ENCODE data around the gene CASZ1.

Gene CASZ1

DNA sequence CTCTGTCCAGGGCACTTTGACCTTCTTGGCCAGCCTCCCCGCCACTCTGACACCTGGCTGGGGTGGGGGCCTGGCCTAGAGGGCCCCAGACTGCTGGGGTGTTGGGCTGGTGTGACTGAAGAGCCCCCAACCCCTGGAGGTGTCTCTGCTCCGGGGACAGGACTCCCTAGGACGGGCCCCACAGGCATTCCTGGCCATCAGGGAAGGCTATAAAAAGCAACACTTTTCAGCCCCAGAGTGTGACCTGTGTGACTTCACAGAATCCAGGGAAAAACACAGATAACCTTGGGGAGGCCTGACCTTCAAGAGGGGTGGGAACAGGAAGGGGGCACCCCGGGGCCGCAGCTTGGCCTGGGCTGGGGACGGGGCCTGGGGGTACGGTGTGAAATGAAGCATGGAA is 24.0 kb upstream of the CASZ1 start:
- DNase-seq, result no peak

DNA sequence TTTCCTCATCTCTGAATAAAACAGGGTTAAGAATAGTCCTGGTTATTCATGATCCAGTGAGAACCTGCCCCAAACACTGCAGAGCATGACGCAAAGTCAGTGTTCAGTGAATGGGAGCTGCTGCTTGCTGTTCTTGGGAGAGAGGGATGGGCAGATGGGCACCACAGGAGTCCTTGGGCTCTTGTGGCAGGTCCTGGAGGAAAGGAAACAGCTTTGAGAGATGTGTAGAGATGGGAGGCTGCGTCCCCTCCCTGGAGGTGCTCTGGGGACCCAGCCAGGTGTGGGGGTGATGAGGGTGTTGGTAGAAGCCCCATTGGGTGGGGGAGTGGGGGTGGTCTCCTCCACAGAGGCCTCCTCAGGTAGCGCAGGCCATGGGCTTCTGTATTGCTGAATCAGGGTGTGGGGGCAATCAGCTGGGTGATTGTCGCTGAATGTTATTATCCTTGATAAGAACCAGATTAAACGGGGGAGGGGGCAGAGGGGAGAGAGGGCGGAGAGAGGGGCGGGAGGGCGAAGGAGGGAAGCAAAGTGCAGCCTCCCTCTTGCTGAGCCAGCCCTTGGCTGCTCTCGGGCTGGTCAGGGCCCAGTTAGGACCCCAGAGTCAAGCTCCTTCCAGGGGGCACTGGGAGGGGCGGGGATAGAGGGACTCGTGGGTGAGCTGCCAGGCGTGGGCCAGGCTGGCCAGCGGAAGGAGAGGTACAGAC is 22.9 kb upstream of the CASZ1 start:
- peak; percentile 68 for DNase-seq

DNA sequence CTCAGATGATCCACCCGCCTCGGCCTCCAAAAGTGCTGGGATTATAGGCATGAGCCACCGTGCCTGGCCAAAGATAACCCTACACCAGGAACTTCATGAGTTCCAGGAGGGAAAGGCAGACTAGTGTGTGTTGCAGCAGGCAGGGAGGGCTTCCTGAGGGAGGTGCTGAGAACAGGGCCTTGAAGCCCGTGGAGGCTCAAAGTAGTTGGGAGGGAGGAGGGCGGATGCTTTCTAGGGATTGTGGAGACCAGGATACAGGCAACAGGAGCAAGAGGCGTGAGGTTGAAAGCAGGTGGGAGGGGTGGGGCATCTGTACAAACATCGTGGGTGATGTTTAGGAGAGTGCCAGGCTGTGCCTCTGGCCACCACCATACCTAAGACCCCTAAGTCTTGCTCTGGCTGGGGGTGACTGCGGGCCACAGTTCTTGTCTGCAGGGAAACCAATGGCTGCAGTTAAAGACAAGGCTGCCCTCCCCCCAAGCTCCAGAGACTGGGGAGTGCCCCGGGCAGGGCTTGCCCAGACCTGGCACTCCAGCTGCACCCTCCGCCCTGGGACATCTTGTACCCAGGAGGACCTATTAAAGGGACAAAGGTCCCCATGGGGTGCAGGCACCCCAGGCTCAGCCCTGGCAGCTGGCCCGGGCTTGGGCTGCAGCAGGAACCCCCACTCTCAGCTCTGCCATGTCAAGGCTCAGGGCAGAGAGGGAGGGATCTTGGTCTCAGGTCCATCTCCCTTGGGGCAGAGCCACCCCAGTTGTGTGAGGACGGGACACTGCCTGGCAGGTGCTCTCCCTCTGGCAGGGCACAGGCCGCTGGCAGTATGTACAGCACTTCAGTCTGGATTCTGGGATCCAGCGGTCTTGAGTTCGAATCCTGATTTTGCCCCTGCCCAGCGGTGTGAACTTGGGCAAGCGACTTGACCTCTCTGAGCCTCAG is 22.1 kb upstream of the CASZ1 start:
- DNase-seq, result peak; percentile 34

DNA sequence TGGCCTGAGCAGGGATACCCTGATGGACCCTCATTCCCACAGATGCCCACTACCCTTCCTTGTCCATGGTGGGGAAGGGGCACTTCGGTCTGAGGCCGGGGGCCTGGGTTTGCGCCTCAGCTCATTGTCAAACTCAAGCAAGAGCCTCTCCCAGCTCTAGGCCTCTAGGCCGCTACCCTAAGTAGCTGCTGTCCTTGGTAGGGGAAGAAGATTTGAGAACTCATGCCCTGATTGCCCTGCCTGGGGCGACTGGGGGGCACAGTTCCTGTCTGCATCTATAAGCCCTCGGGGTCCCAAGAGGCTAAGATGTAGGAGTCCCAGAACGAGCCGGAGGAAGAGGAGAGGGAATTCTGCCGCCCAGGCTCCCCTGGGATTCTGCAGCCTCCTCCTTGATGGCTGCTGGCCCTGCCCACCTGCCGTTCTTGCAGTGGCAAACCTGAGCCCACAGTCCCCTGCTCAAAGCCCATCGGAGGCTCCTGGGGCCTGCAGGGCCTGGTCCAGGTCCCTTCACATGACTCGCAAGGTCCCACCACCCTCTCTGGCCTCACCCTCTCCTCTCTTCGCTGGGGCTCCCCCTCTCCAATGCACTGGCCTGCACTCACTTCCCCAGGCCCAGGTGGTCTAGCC is 20.4 kb upstream of the CASZ1 start:
- DNase-seq, result no peak

DNA sequence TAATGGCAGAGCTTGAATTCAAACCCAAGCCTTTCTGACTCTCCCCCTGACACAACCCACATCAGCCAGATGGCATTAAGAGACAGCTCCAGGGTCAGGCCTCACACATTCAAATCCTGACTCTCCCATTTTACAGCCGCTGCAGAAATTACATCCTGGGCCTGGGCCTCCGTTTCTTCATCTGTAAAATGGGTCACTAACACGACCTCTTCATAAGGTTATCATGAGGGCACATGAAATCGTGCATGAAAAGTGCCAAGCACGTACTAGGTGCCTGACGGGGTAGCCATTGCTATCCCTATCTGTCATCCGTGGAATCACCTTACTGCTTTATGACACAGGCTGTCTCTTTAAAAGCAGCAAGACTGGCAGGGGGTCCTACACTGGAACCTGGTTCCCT is 19.8 kb upstream of the CASZ1 start:
- no peak for DNase-seq

DNA sequence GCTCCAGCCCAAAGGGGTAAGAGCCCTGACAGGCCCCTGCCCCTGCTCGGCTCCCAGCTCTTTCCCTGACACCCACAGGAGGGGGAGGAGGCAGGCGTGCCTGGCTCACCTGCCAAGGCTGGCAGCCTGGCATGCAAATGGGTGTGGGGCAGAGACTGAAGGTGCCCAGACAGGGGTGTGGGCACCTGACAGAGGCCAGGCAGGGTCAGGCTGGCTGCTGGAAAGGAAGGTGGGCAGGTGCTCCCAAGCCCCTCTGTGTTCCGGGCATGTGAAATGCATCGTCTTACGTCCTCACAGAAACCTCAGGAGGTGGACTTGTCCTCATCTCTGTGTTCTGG is 19.4 kb upstream of the CASZ1 start:
- no peak for DNase-seq

DNA sequence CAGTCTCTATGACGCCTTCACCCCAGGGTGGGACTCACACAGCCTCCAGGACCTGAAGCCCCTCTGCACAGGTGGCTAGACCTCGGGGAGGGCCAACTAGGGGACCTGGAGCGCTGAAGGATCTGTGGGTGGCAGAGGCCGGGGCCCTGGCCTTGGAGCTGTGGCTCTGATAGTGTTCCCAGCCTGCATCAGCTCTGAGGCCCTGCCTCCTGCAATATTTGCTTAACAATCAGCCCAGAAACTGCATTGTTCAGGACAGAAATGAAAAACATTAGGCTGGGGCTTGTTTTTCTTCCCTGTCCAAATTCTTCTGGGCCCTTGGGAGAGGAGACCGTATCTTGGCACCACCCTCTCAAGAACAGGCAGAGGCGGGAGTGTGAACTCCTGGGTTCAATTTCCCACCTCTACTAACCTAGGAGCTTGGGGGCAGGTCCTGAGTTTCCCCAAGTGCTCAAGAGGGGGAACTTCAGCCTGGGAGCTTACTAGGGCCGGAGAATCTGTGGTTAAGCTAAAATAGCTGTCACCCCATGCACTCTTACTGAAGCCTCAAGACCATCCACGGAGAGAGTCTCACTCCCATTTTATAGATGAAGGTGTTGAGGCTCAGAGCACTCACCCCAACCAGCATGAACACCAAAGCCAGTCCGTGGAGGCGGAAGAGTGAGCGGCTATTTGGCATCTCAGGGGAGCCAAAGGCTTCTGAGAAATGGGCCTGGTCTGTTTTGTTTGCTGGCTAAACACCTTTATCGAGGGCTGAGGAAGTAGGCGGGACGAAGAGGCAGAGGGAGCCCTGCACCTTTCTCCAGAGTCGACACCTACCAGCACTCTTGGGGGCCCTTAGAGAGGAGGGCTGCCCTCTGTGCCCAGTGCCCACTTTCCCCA is 18.8 kb upstream of the CASZ1 start:
- DNase-seq, result peak; percentile 15

DNA sequence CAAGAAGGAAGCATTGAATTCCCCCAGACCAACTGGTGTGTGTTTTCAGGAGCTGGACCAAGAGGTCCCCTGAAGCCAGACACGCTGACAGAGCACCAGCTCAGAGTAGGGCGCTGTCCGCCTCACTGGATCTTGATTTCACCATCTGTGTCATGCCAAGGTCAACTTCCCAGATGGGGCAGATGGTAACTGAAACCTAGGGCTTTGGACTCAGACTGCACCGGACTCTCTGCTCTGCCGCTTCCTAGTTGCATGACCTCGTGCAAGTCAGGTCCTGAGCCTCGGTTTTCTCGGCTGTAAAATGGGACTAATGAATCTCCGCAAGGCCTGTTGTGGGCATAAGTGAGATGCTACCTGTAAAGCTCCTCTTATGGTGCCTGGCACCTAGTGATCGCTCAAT is 17.9 kb upstream of the CASZ1 start:
- DNase-seq, result no peak

DNA sequence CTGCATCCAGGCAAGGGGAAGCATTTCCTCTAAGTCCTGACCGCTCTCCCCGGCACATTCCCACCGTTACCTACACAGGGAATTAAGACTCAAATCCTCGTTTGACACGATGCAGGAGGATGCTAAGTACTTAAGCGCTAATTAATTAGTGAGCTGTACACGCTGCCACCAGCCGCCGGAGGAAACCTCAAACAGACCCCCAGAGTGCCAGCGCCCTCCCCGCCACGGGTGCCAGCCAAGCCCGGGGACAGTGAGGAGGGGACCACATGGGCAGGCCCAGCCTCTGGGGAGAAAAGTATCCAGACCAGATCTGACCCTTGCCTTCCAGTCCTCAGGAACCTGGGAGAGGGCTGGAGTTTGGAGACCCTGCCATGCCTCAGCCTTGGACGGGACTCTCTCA is 17.4 kb upstream of the CASZ1 start:
- DNase-seq, result no peak

DNA sequence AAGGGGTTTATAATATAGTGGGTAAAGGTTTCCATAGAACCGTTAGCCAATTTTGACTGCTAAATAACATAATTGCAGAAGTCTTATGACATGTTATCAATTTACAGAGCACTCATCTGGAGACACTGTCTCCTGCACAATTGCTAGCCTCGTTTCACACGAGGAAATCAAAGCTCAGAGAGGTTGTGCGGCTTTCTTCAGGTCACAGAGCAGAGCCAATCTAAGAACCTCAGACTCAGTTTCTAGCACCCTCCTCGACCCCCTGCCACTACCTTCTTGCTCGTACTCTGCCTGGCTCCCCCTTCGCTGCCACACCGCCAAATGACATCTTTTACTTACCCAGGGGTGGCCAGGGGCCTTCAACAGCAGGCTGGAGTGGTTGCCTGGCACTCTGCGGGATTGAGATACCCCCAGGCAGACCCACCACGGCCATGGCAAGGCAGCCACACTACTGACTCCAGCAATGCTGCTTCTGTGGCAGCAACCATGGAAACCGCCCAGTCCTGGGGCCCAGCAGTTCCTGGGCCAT is 16.0 kb upstream of the CASZ1 start:
- DNase-seq, result no peak

DNA sequence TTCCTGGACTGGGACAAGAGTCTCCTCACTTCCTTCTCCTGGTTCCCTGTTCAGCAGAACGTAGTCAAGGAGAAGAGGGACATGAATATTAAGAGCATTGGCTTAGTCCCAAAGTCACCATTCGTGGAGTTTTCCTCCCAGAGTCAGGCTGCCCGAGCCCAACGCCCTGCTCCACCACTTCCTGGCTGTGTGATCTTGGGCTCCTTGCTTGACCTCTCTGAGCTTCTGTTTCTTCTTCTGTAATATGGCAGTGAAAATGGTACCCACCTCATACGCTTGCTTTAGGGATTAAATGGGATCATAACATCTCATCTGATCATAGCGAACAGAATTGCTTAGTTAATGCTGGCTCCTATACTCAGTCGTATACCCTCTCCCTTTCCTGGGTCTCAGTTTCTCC is 12.0 kb upstream of the CASZ1 start:
- no peak for DNase-seq

DNA sequence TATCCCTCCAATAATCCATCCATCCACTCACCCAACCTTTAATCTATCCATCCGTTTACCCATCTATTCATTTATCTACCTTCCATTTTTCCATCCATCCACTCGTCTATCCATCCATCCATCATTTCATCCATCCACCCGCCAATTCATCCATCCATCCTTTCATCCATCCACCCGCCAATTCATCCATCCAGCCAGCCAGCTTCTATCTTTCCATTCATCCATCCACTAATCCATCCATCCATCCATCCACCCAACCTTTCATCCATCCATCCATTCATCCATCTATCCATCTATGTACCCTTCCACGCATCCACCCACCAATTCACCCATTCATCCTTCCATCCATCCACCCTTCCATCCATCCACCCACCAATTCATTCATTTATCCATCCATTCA is 10.5 kb upstream of the CASZ1 start:
- DNase-seq, result no peak

DNA sequence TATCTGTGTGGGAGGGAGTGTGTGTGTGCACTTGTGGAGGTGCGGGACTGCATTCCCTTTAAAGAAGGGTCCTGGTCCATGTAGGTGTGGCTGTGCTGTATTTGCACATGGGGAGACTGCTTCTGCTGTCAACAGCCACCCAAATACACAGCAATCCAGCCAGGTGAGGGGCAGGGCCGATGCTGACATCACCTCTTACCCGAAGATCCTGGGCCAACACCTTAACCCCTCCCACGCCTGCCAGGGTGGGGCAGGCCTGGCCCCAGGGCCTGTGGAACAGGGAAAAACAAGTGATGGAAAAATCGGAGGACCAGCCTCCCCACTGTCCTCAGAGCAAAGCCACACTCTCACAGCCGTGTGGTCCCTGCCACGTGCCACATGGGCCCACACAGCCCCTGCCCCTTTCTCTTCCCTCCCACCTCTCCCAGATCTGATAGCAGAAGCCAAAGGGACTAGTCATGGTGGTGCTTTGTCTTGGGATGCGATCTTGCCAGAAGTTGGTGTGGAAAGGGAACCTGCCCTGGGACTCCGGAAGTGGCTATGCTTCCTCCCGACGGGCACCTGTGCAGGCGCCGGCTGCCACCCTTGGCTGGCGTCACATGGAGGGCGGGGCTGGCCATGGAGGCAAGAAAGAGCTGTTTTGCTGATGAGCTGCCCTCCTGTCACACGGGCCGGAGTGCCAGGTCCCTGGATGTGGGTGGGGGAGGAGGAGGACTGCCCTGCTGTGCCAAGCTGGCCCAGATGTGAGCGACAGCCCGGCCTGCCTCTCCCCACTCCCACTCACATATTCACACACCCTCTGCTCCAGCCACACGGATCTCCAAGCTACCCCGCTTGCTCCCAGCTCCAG is 7.8 kb upstream of the CASZ1 start:
- peak; percentile 68 for DNase-seq

DNA sequence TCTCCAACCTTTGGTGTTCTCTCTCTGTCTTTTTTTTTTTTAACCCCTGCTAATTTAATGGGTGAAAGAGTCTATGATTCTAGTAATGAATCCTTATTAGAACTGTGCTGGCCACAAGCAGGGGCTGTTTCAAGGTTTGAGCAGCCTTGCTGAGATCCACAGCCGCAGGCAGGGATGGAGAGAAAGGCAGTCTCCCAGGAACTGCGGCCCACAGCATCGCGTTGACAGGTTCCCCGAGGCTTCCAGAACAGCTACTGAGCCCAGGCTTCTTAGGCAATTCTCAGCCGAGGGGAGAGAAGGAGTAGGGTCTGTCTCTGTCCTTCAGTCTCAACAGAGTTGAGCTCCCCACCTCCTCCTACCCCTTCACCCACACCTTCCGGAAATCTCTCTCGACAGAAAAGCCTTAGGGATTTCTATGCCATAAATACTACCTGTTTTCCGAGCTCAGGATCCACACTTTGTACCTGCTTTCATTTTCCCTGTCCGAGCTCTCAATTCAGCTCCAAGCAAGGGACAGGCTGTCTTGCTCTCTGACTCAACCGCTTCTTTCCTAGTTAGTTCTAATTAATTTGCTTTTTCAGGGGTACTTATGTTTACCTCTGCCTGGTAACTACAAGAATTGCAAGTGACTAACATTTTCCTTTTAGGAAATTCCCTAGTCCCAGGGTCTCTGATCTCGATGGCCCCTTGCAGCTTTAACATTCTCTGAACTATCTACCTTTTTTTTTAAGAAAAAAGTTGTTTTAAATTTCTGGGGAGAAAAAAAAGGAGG is 6.7 kb upstream of the CASZ1 start:
- DNase-seq, result no peak

DNA sequence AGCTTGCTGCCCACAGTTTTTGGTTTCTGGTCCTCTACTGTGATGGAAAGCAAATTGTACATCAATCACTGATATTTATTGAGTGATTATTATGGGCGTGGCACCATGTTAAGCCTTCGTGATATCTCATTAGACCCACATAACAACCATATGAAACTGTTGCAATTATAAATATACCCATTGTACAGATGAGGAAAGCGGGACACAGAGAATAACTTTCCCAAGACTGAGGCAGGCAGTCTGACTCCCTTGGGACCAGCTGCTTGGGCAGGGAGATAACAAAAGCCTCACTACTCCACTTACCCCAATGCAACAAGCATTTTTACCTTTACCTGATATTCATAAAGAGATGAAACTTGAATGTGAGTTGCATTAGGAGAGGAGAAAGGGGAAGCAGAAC is 4.3 kb upstream of the CASZ1 start:
- no peak for DNase-seq

DNA sequence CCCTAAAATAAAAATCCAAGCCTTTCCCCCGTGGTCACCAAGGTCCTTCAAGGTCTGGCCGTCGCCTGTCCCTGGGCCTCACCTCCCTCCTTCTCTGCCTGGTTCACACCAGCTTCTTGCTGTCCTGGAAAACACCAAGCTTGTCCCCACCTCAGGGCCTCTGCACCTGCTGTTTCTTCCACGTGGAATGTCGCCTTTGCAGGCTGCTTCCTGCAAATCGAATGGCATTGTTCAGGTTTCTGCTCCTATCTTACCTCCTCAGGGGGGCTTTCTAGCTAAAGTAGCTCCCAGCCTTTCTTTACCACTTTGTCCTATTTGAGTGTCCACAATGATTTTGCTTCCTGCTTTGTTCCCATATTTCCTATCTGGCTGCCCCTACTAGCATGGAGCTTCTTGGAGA is 3.3 kb upstream of the CASZ1 start:
- no peak for DNase-seq

DNA sequence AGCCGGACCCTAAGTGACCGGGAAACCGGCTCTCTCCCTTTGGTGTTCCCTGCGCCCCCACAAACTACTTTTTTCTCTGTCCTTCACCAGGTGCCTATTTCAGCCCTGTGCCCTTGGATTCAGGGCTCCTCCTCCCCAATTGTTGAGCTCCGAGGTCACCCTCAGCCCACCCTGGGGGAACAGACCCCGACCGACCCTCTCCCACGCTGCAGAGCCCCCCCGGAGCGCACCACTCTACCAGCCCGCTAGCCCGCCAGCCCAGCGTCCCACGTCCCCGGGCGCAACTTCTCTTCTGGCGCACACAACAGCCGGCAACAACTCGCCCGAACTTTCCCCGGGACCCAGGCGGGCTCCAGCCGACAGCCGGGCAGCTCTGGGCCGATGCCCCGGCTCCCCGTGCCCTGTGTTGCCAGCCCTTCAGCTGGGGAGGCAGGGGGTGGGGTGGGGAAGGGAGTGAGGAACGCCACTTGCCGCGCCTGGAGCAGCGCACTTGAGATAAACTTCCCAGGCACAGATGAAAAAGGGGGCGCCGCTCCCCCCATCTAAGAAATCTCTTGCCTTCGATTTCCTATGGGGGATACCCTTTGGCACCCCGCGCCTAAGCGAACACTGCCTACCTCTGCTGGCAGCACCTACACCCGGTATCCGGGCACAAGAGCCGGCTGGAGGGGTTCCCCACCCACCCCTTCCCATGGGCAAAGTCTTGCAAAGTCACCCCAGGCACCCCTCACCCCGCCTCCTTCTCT is 997 bp downstream of the CASZ1 start:
- peak; percentile 55 for DNase-seq

DNA sequence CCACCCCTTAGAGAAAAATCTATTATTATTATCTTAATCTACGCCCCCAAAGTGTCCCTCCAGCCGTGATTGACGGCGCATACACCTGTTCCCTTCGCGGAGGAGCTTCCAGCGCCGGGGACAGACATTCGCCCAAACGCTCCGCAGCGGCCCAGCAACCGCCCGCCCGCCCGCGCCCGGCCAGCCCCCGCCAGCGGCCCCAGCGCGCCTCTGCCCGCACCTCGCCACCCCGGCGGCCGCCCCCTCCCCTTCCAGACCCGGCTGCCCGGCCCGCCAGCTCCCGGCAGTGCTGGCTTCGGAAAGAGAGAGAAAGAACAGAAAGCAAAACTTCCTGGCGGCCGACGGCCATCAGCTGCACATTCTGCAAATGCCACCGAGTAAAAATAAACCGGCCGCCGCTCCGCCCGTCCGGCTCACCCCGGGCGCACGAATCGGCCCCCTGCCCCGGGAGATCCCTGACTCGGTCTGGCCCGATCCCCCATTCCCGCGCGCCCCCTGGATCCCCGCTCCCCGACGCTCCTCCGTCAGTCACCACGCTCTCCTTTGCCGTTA is 1.6 kb downstream of the CASZ1 start:
- DNase-seq, result peak; percentile 61

DNA sequence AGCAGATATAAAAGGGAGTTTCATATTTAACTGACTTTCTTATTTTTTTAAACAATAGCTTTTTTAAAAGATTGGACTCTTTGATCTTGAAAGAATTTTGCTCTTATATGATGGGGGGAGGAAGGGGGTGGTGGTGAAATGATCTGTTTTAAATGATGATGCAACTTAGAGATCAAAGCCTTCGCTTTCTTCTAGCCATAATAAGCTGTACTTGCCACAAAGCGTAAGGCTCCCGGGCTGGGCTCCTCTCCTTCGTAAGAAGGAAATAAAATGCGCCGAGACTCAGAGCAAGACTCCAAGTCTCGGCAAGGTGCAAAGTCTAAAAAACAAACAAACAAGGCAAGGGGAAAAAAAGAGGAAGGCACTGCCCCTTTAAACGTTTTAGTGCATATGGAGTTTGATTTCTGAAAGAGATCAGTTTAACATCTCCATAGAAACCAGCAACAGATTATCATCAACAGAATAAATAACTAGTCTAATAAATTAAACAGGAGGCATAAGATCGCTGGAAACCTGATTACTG is 3.3 kb downstream of the CASZ1 start:
- DNase-seq, result peak; percentile 64

All from NCI-H69 (cell line).